Measurements from ENCODE around the gene ANKRD33. TPM values are rescaled to one million over a fixed set of nuclear protein-coding genes. Genes with fewer than 3 reads are reported as not detected.

ANKRD33 gene
- total RNA-seq, 4 donors from 2014 or later = 0.14 to 2.9 (median 0.27) TPM; not detected in 1

GRCh38 chr12:51844854-51845253 lies 43.0 kb upstream of the ANKRD33 start:
- DNase-seq = no peak
- Histone ChIP-seq H3K36me3 (no peaks in the 10 kb centered on the region), H3K27me3 (no peaks in the 10 kb centered on the region), H3K4me3 (no peak overlapping the region), H3K4me1 (peaks cover 0 to 8% of the 10 kb centered on the region in 2 donors), H3K27ac (no peak overlapping the region), H3K9me3 (no peaks in the 10 kb centered on the region)
- TF ChIP-seq CTCF (IDR thresholded peaks at IDR 0.05) (no peak), POLR2A (IDR thresholded peaks at IDR 0.05) (no peak)
- intact Hi-C loops (cut with DNase I; ENCODE audit: low total_unique reads) = loop anchor here (2.0 kb wide), 1 partner anchor 28 kb away; no protein-coding TSS in a partner anchor

- Histone ChIP-seq H3K9me3 (no peaks in the 10 kb centered on the region), H3K4me3 (no peak overlapping the region), H3K27me3 (no peaks in the 10 kb centered on the region), H3K36me3 (no peaks in the 10 kb centered on the region), H3K27ac (no peak overlapping the region), H3K4me1 (peaks cover 0 to 8% of the 10 kb centered on the region in 2 donors)
- no peak for DNase-seq
- no peak for TF ChIP-seq POLR2A (IDR thresholded peaks at IDR 0.05)
- no peak for TF ChIP-seq CTCF (IDR thresholded peaks at IDR 0.05)
- intact Hi-C loops (cut with DNase I; ENCODE audit: low total_unique reads) = loop anchor here (2.0 kb wide), 1 partner anchor 29 kb away; no protein-coding TSS in a partner anchor
Observed at GRCh38 chr12:51845482-51845881, 42.4 kb upstream of the ANKRD33 start.

GRCh38 chr12:51846271-51846691 lies 41.6 kb upstream of the ANKRD33 start:
- Histone ChIP-seq H3K27me3 (no peaks in the 10 kb centered on the region), H3K27ac (peak overlapping the region; percentile 72 to 85), H3K4me1 (peaks cover 0 to 8% of the 10 kb centered on the region in 2 donors), H3K9me3 (no peaks in the 10 kb centered on the region), H3K4me3 (no peak overlapping the region), H3K36me3 (no peaks in the 10 kb centered on the region)
- TF ChIP-seq CTCF (IDR thresholded peaks at IDR 0.05) (no peak), POLR2A (IDR thresholded peaks at IDR 0.05) (no peak)
- DNase-seq = no peak
- intact Hi-C loops (cut with DNase I; ENCODE audit: low total_unique reads) = no loop called here

GRCh38 chr12:51846911-51847642 lies 40.8 kb upstream of the ANKRD33 start:
- peak in 1 of 2 donors; percentile 66 for DNase-seq

More at GRCh38 chr12:51846911-51847642, 40.8 kb upstream of the ANKRD33 start:
- intact Hi-C loops (cut with DNase I; ENCODE audit: low total_unique reads) = no loop called here
- no peaks in the 10 kb centered on the region for H3K27me3 ChIP-seq
- no peaks in the 10 kb centered on the region for H3K9me3 ChIP-seq
- peaks cover 0 to 8% of the 10 kb centered on the region in 2 donors for H3K4me1 ChIP-seq
- no peak for TF ChIP-seq CTCF (IDR thresholded peaks at IDR 0.05)
- peak; percentile 22 to 35 for TF ChIP-seq POLR2A (IDR thresholded peaks at IDR 0.05)
- H3K27ac ChIP-seq = peak overlapping the region; percentile 72 to 85
- peak overlapping the region; percentile 38 to 52 for H3K4me3 ChIP-seq
- H3K36me3 ChIP-seq = no peaks in the 10 kb centered on the region
